ENCODE measurements around the gene SMLR1. TPM values are rescaled to one million over a fixed set of nuclear protein-coding genes. Genes with fewer than 3 reads are reported as not detected.

The SMLR1 gene
- total RNA-seq, 2 experiments from 2014 or later, result not detected

DNA sequence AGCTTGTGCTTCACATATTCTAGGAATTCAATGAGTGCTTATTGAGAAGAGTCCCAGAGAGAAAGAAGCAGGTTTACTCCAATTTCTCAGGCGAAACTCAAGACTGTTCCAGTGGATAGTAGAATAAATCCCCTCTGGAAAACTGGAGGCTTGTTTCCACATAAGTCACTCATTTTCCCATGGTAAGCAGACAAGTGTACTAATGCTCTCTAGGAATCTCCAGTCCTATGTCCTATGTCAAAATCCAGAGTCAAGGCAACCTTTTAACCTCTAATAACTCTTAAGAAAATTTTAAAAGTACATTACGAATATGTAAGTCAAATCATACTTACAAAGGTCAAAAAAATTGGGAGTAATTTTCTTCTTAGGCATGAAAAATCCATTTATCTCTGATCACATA lies 35.2 kb downstream of the SMLR1 start:
- ChIA-PET CTCF (ENCODE audit: unreplicated experiment) (no interaction called here), POLR2A (no interaction called here)
- DNase-seq (ENCODE audit: low spot score), result no peak
- H3K4me1 ChIP-seq (ENCODE audit: insufficient read depth, low read length, poor library complexity, severe bottlenecking), result no peaks in the 10 kb centered on the region
- H4K20me1 ChIP-seq (ENCODE audit: insufficient read depth, low read length), result no peaks in the 10 kb centered on the region
- intact Hi-C loops (cut with micrococcal nuclease; ENCODE audit: unreplicated experiment), result no loop called here
- no peak overlapping the region for H3K27ac ChIP-seq (ENCODE audit: low read depth, low read length, poor library complexity, severe bottlenecking)
- no peaks in the 10 kb centered on the region for H3K79me2 ChIP-seq (ENCODE audit: insufficient read depth, low read depth, low read length)
- no peak overlapping the region for H2AFZ ChIP-seq (ENCODE audit: low read length)
- H3K4me2 ChIP-seq (ENCODE audit: low read length), result no peak overlapping the region
- H3K9me3 ChIP-seq (ENCODE audit: low read length), result no peaks in the 10 kb centered on the region
- H3K4me3 ChIP-seq (ENCODE audit: low read depth, low read length, poor library complexity, severe bottlenecking), result no peak overlapping the region
- no TSS peak for BruUV-seq (replicated peaks)
- no peaks in the 10 kb centered on the region for H3K9me2 ChIP-seq (ENCODE audit: insufficient read depth, low read length)
- TF ChIP-seq, protein P1, sequence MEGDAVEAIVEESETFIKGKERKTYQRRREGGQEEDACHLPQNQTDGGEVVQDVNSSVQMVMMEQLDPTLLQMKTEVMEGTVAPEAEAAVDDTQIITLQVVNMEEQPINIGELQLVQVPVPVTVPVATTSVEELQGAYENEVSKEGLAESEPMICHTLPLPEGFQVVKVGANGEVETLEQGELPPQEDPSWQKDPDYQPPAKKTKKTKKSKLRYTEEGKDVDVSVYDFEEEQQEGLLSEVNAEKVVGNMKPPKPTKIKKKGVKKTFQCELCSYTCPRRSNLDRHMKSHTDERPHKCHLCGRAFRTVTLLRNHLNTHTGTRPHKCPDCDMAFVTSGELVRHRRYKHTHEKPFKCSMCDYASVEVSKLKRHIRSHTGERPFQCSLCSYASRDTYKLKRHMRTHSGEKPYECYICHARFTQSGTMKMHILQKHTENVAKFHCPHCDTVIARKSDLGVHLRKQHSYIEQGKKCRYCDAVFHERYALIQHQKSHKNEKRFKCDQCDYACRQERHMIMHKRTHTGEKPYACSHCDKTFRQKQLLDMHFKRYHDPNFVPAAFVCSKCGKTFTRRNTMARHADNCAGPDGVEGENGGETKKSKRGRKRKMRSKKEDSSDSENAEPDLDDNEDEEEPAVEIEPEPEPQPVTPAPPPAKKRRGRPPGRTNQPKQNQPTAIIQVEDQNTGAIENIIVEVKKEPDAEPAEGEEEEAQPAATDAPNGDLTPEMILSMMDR (conservative IDR thresholded peaks at IDR 0.05; ENCODE audit: low read length), result no peak
- TF ChIP-seq EZH2phosphoT487 (IDR thresholded peaks at IDR 0.05; ENCODE audit: borderline replicate concordance, low read depth, low read length), result no peak
- peaks cover 35% of the 10 kb centered on the region for H3K36me3 ChIP-seq (ENCODE audit: insufficient read depth, low read length)

DNA sequence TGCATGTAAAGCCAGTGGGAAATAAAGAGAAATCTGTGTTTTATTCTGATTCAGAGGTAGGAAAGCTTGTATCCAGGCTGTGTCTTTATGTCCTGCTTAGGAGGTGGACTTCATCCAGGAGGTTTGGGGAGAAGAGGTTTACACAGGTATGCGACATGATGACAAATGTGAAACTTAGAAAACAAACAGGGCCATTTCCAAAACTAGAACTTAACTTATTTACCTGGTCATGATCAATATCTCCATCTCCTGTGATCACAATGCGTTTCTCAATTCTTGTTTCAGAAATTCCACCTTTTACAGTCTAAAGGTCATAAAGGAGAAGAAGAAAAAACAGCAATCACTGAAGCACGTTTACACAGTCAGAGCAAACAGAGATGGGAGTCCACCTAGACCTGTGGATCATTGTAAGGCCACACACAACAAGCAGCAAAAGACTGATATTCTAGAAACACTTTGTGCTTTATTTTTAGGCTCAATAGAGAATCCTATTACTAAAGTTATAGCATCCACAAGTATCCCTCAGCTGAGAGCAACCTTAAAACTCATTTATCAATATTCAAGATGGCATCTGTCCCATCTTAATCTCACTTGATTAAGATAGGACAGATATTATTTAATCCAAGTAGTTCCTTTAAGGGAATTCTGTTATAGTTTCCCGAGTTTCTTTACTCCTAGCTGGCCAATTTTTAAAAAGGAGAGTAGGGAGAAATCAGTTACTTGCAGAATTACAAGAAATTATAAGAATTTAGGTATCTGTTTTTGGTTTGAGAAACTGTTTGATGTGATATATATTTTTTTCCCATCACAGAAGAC lies 36.4 kb downstream of the SMLR1 start:
- Histone ChIP-seq H4K20me1 (ENCODE audit: insufficient read depth, low read length) (no peaks in the 10 kb centered on the region), H3K9me2 (ENCODE audit: insufficient read depth, low read length) (no peaks in the 10 kb centered on the region), H3K9me3 (ENCODE audit: low read length) (no peaks in the 10 kb centered on the region), H2AFZ (ENCODE audit: low read length) (no peak overlapping the region), H3K4me2 (ENCODE audit: low read length) (no peak overlapping the region), H3K4me1 (ENCODE audit: insufficient read depth, low read length, poor library complexity, severe bottlenecking) (no peaks in the 10 kb centered on the region), H3K36me3 (ENCODE audit: insufficient read depth, low read length) (peaks cover 32% of the 10 kb centered on the region; the same call in 1 of the 2 replicates), H3K4me3 (ENCODE audit: low read depth, low read length, poor library complexity, severe bottlenecking) (no peak overlapping the region), H3K27ac (ENCODE audit: low read depth, low read length, poor library complexity, severe bottlenecking) (no peak overlapping the region), H3K79me2 (ENCODE audit: insufficient read depth, low read depth, low read length) (no peaks in the 10 kb centered on the region)
- ChIA-PET CTCF (ENCODE audit: unreplicated experiment) (no interaction called here), POLR2A (interaction anchor here (1.3 kb wide), 1 partner anchor 14 kb away, joined by 3 read pairs; no protein-coding TSS in a partner anchor)
- BruUV-seq (replicated peaks), result no TSS peak
- no peak for TF ChIP-seq EZH2phosphoT487 (IDR thresholded peaks at IDR 0.05; ENCODE audit: borderline replicate concordance, low read depth, low read length)
- TF ChIP-seq, protein P1 (conservative IDR thresholded peaks at IDR 0.05; ENCODE audit: low read length), result no peak
- intact Hi-C loops (cut with micrococcal nuclease; ENCODE audit: unreplicated experiment), result no loop called here
- DNase-seq (ENCODE audit: low spot score), result no peak

DNA sequence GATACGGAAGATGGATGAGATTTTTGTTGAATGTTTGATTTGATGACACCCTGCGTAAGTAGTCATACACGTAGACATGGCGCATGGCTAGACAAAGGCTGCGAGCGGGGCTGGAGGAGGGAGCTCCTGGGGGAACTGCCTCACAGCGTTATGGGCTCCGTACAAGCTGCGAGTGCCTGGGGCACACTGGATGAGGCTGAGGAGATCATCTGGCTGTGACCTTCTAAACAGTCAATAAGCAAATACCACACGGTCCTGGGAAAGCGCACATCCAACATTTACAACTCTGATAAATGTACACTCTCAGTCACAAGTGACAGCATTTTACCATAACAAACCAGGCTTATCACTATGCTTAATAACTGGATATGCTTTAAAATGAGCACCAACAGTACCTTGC lies 37.1 kb downstream of the SMLR1 start:
- intact Hi-C loops (cut with micrococcal nuclease; ENCODE audit: unreplicated experiment), result no loop called here
- ChIA-PET POLR2A (interaction anchor here (1.0 to 1.3 kb wide), 2 partner anchors 13 to 17 kb away, joined by 3 to 6 read pairs; no protein-coding TSS in a partner anchor), CTCF (ENCODE audit: unreplicated experiment) (no interaction called here)
- H3K4me3 ChIP-seq (ENCODE audit: low read depth, low read length, poor library complexity, severe bottlenecking), result no peak overlapping the region
- H2AFZ ChIP-seq (ENCODE audit: low read length), result no peak overlapping the region
- H3K4me2 ChIP-seq (ENCODE audit: low read length), result no peak overlapping the region
- peaks cover 32% of the 10 kb centered on the region; the same call in 1 of the 2 replicates for H3K36me3 ChIP-seq (ENCODE audit: insufficient read depth, low read length)
- no peak overlapping the region for H3K27ac ChIP-seq (ENCODE audit: low read depth, low read length, poor library complexity, severe bottlenecking)
- H3K9me3 ChIP-seq (ENCODE audit: low read length), result no peaks in the 10 kb centered on the region
- BruUV-seq (replicated peaks), result no TSS peak
- no peaks in the 10 kb centered on the region for H4K20me1 ChIP-seq (ENCODE audit: insufficient read depth, low read length)
- no peaks in the 10 kb centered on the region for H3K9me2 ChIP-seq (ENCODE audit: insufficient read depth, low read length)
- no peak for DNase-seq (ENCODE audit: low spot score)
- no peak for TF ChIP-seq EZH2phosphoT487 (IDR thresholded peaks at IDR 0.05; ENCODE audit: borderline replicate concordance, low read depth, low read length)
- TF ChIP-seq, protein P1 (conservative IDR thresholded peaks at IDR 0.05; ENCODE audit: low read length), result no peak
- H3K4me1 ChIP-seq (ENCODE audit: insufficient read depth, low read length, poor library complexity, severe bottlenecking), result no peaks in the 10 kb centered on the region
- no peaks in the 10 kb centered on the region for H3K79me2 ChIP-seq (ENCODE audit: insufficient read depth, low read depth, low read length)

Measured in OCI-LY7 (cell line).